KBM-7 (cell line): ENCODE results near the gene SPRED1.
A peak's percentile ranks its signal among the peaks of the same experiment; 100 is the strongest.
"Not testable (repeated sequence)": the region's sequence is repeated elsewhere in the genome, so short reads cannot be mapped to it uniquely, and the experiment has no call there.

Experiments
- DNase-seq: peaks from one replicate; pipeline ENCODE4 v3.0.0-alpha.2; 2015
- in situ Hi-C: fragments of 300-500 bp; cut with MboI; formaldehyde crosslinking; loops from 2 replicates; pipeline ENCODE4 v1.14.3; 2020; ENCODE audit warnings: low sequenced_read_pairs, low pct_unique_long_range_greater_than_20kb, mixed read lengths

Gene SPRED1

GRCh38 chr15:38228618-38229017 is 24.0 kb upstream of the SPRED1 start:
- in situ Hi-C loops = no loop called here
- DNase-seq = no peak

GRCh38 chr15:38229705-38230310 is 22.8 kb upstream of the SPRED1 start:
- DNase-seq = no peak
- in situ Hi-C loops = no loop called here

- no peak for DNase-seq
- in situ Hi-C loops = no loop called here
Observed at GRCh38 chr15:38231436-38231835, 21.2 kb upstream of the SPRED1 start.

GRCh38 chr15:38237021-38237420 is 15.6 kb upstream of the SPRED1 start:
- not testable (repeated sequence) for DNase-seq

GRCh38 chr15:38238311-38238710 is 14.3 kb upstream of the SPRED1 start:
- in situ Hi-C loops = no loop called here
- no peak for DNase-seq

More at GRCh38 chr15:38237021-38237420, 15.6 kb upstream of the SPRED1 start:
- in situ Hi-C loops = not testable (repeated sequence)

GRCh38 chr15:38242055-38242454 is 10.6 kb upstream of the SPRED1 start:
- in situ Hi-C loops = no loop called here
- DNase-seq = no peak

- DNase-seq = no peak
- in situ Hi-C loops = no loop called here
Observed at GRCh38 chr15:38243278-38244055, 9.2 kb upstream of the SPRED1 start.

GRCh38 chr15:38247336-38247735 is 5.3 kb upstream of the SPRED1 start:
- in situ Hi-C loops = no loop called here
- DNase-seq = no peak

GRCh38 chr15:38253351-38253781 is 730 bp downstream of the SPRED1 start:
- peak; percentile 45 for DNase-seq
- in situ Hi-C loops = no loop called here

- DNase-seq = peak; percentile 91
- in situ Hi-C loops = no loop called here
Observed at GRCh38 chr15:38254051-38254883, 1.6 kb downstream of the SPRED1 start.

- DNase-seq = no peak
- in situ Hi-C loops = no loop called here
Observed at GRCh38 chr15:38255690-38256089, 3.1 kb downstream of the SPRED1 start.

GRCh38 chr15:38257676-38258075 is 5.0 kb downstream of the SPRED1 start:
- in situ Hi-C loops = no loop called here
- no peak for DNase-seq

- in situ Hi-C loops = no loop called here
- no peak for DNase-seq
Observed at GRCh38 chr15:38259134-38259533, 6.5 kb downstream of the SPRED1 start.

- in situ Hi-C loops = no loop called here
- no peak for DNase-seq
Observed at GRCh38 chr15:38260077-38260476, 7.4 kb downstream of the SPRED1 start.

GRCh38 chr15:38263251-38263650 is 10.6 kb downstream of the SPRED1 start:
- in situ Hi-C loops = no loop called here
- no peak for DNase-seq

- no peak for DNase-seq
- in situ Hi-C loops = no loop called here
Observed at GRCh38 chr15:38263996-38264395, 11.4 kb downstream of the SPRED1 start.

GRCh38 chr15:38266247-38266986 is 13.8 kb downstream of the SPRED1 start:
- in situ Hi-C loops = no loop called here

GRCh38 chr15:38267421-38268022 is 14.9 kb downstream of the SPRED1 start:
- in situ Hi-C loops = no loop called here
- DNase-seq = no peak

More at GRCh38 chr15:38266247-38266986, 13.8 kb downstream of the SPRED1 start:
- no peak for DNase-seq

GRCh38 chr15:38271144-38271543 is 18.5 kb downstream of the SPRED1 start:
- in situ Hi-C loops = no loop called here
- DNase-seq = no peak
